AG09309 (cell line): Measurements from ENCODE around the gene PLA2G6.
"Not testable (repeated sequence)": the region's sequence is repeated elsewhere in the genome, so short reads cannot be mapped to it uniquely, and the experiment has no call there.

Experiments used
- DNase-seq: peaks from one replicate; pipeline ENCODE4 v3.0.0-alpha.2; 2010; ENCODE audit warnings: low read depth
- H3K4me3 ChIP-seq: 2 replicates; pipeline ENCODE4 v1.5.1; 2011; ENCODE audit warnings: mild to moderate bottlenecking, low read depth, low read length, moderate library complexity; ENCODE audit not compliant: control insufficient read depth
- CTCF ChIP-seq: IDR thresholded peaks from 2 replicates; pipeline ENCODE4 v1.5.1; 2011; ENCODE audit warnings: mild to moderate bottlenecking, low read depth, low read length, inconsistent platforms; ENCODE audit not compliant: insufficient read depth, control insufficient read depth; ENCODE audit errors: missing control alignments

The PLA2G6 gene

DNA sequence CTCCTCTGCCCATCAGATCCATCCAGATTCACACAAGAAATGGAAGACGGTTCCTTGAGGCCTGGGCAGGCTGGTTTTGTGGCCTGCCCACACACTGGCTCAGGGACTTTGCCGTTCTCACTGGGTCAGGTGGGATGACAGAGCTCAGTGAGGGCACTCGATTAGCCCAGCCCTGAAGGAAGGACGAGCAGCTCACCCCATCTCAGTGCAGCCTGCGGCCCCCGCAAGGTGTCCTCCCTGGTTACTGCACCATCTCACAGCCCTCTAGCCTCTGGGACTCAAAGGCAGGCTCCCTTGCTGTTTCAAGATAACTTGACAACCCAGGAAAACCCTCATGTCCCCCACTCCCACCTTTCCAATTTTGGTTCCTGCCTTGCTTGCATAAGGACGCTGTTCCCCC lies 101.8 kb downstream of the PLA2G6 start:
- TF ChIP-seq CTCF = no peak
- no peak overlapping the region for H3K4me3 ChIP-seq
- DNase-seq = no peak

GRCh38 chr22:38079208-38079607 lies 102.4 kb downstream of the PLA2G6 start:
- not testable (repeated sequence) for H3K4me3 ChIP-seq, DNase-seq

DNA sequence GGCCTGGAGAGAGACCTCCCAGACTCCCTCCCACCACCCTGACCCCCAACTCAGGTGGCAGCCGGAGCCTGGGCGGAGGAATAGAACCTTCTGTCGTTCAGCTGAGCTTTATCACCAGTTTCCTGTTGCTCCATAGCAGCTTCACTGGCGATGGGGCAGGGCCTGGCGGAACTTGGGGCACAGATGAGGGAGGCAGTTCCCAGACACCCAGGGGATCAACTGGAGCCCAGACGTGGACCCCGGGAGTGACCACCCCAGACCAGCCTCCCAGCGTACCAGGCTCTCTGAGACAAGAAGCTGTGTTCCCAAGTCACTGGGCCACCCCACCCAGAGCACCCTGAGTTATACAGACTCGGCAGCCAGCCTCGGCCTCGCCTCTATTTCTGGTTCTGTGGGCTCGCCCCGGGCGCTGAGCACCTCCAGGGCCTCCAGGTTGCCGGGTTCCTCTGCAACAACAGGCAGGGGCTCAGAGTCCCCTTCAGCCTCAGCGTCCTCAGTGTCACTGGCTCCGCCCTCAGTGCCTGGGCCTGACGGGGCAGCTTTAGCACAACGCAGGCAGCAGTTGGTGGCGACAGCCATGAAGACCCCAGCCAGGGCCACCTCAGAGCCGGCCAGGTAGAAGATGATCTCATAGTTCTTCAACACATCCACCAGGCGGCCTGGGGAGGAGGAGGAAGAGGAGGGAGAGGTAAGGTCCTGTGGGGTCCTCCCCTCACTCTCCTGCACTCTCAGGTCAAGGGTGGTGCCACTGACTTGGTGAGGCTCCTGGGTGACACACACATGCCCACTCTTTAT lies 103.4 kb downstream of the PLA2G6 start:
- H3K4me3 ChIP-seq = no peak overlapping the region
- no peak for TF ChIP-seq CTCF
- no peak for DNase-seq

GRCh38 chr22:38077595-38077994 lies 104.0 kb downstream of the PLA2G6 start:
- H3K4me3 ChIP-seq = no peak overlapping the region
- DNase-seq = no peak
- no peak for TF ChIP-seq CTCF

DNA sequence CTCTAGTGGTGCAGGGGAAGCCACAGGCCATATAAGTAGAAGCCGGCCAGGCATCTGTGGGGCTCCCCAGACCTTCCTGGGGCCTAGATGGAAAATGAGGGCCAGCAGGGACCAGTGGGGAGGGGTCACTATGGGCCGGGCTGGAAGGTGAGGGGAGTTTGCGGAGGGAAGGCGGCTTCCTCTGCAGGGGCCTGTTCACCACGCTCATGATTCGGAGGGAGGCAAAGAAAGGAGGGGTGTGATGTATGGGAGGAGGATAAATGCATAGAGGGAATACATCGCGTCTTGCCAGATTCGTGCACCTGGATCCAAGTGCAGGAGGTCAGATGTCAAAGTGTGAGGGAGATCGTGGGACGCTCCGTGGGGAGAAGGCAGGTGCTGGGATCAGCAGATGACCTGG lies 104.5 kb downstream of the PLA2G6 start:
- DNase-seq = no peak
- H3K4me3 ChIP-seq = no peak overlapping the region
- no peak for TF ChIP-seq CTCF

GRCh38 chr22:38075961-38076360 lies 105.7 kb downstream of the PLA2G6 start:
- DNase-seq = no peak
- TF ChIP-seq CTCF = no peak
- no peak overlapping the region for H3K4me3 ChIP-seq

- TF ChIP-seq CTCF = no peak
- no peak overlapping the region for H3K4me3 ChIP-seq
- no peak for DNase-seq
Observed at GRCh38 chr22:38075105-38075825, 106.4 kb downstream of the PLA2G6 start.
